ENCODE measurements around the gene AMFR.

Gene AMFR

GRCh38 chr16:56450275-56450985 lies 25.1 kb upstream of the AMFR start (continued):
- no peak for TF ChIP-seq ZFP41 (tag by site-specific recombination; IDR thresholded peaks at IDR 0.05; ENCODE audit: borderline replicate concordance)
- TF ChIP-seq, protein P1, sequence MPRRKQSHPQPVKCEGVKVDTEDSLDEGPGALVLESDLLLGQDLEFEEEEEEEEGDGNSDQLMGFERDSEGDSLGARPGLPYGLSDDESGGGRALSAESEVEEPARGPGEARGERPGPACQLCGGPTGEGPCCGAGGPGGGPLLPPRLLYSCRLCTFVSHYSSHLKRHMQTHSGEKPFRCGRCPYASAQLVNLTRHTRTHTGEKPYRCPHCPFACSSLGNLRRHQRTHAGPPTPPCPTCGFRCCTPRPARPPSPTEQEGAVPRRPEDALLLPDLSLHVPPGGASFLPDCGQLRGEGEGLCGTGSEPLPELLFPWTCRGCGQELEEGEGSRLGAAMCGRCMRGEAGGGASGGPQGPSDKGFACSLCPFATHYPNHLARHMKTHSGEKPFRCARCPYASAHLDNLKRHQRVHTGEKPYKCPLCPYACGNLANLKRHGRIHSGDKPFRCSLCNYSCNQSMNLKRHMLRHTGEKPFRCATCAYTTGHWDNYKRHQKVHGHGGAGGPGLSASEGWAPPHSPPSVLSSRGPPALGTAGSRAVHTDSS (tag by site-specific recombination; IDR thresholded peaks at IDR 0.05) = 0 out of 2 replicates have a peak, but pooled peaks have one; percentile 28
- no peak for TF ChIP-seq ZSCAN18 (tag by site-specific recombination; IDR thresholded peaks at IDR 0.05)
- TF ChIP-seq, protein P2, sequence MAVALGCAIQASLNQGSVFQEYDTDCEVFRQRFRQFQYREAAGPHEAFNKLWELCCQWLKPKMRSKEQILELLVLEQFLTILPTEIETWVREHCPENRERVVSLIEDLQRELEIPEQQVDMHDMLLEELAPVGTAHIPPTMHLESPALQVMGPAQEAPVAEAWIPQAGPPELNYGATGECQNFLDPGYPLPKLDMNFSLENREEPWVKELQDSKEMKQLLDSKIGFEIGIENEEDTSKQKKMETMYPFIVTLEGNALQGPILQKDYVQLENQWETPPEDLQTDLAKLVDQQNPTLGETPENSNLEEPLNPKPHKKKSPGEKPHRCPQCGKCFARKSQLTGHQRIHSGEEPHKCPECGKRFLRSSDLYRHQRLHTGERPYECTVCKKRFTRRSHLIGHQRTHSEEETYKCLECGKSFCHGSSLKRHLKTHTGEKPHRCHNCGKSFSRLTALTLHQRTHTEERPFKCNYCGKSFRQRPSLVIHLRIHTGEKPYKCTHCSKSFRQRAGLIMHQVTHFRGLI (tag by site-specific recombination; IDR thresholded peaks at IDR 0.05) = peak; percentile 95
- TF ChIP-seq TCF7L2 (IDR thresholded peaks at IDR 0.05; ENCODE audit: borderline replicate concordance, low read depth, low read length) = no peak
- no peak for TF ChIP-seq SCRT2 (tag by site-specific recombination; IDR thresholded peaks at IDR 0.05)
- TF ChIP-seq ZNF560 (tag by site-specific recombination; IDR thresholded peaks at IDR 0.05; ENCODE audit: borderline replicate concordance) = no peak

- ChIA-PET CTCF (no interaction called here), POLR2A (no interaction called here)
- peaks cover 23 to 49% of the 10 kb centered on the region in 2 experiments; a peak in 2 of 3 replicates for H3K36me3 ChIP-seq (ENCODE audit: control insufficient read depth in 2 of 2, insufficient read depth in 1 of 2, low read length in 2 of 2)
- TF ChIP-seq ZNF549 (tag by site-specific recombination; IDR thresholded peaks at IDR 0.05) = no peak
- TF ChIP-seq ZSCAN5A (tag by site-specific recombination; IDR thresholded peaks at IDR 0.05) = no peak
- TF ChIP-seq, protein P3, sequence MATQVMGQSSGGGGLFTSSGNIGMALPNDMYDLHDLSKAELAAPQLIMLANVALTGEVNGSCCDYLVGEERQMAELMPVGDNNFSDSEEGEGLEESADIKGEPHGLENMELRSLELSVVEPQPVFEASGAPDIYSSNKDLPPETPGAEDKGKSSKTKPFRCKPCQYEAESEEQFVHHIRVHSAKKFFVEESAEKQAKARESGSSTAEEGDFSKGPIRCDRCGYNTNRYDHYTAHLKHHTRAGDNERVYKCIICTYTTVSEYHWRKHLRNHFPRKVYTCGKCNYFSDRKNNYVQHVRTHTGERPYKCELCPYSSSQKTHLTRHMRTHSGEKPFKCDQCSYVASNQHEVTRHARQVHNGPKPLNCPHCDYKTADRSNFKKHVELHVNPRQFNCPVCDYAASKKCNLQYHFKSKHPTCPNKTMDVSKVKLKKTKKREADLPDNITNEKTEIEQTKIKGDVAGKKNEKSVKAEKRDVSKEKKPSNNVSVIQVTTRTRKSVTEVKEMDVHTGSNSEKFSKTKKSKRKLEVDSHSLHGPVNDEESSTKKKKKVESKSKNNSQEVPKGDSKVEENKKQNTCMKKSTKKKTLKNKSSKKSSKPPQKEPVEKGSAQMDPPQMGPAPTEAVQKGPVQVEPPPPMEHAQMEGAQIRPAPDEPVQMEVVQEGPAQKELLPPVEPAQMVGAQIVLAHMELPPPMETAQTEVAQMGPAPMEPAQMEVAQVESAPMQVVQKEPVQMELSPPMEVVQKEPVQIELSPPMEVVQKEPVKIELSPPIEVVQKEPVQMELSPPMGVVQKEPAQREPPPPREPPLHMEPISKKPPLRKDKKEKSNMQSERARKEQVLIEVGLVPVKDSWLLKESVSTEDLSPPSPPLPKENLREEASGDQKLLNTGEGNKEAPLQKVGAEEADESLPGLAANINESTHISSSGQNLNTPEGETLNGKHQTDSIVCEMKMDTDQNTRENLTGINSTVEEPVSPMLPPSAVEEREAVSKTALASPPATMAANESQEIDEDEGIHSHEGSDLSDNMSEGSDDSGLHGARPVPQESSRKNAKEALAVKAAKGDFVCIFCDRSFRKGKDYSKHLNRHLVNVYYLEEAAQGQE (tag by site-specific recombination; IDR thresholded peaks at IDR 0.05) = no peak
- TF ChIP-seq MYNN (tag by site-specific recombination; IDR thresholded peaks at IDR 0.05; ENCODE audit: borderline replicate concordance) = no peak
- TF ChIP-seq SP3 (tag by site-specific recombination; IDR thresholded peaks at IDR 0.05) = no peak
- no peak for TF ChIP-seq ZNF548 (tag by site-specific recombination; IDR thresholded peaks at IDR 0.05)
- TF ChIP-seq ZNF214 (tag by site-specific recombination; IDR thresholded peaks at IDR 0.05; ENCODE audit: borderline replicate concordance) = no peak
- TF ChIP-seq YY1 (tag by site-specific recombination; IDR thresholded peaks at IDR 0.05) = no peak
- no peak for TF ChIP-seq ZBTB11 (tag by site-specific recombination; conservative IDR thresholded peaks at IDR 0.05; ENCODE audit: low read depth)
- TF ChIP-seq ZFP41 (tag by site-specific recombination; IDR thresholded peaks at IDR 0.05; ENCODE audit: borderline replicate concordance) = no peak
- TF ChIP-seq BCL11A (tag by site-specific recombination; IDR thresholded peaks at IDR 0.05; ENCODE audit: low read depth) = no peak
- no peak for TF ChIP-seq ZNF114 (tag by site-specific recombination; IDR thresholded peaks at IDR 0.05)
- no peak for TF ChIP-seq ZNF23 (tag by site-specific recombination; IDR thresholded peaks at IDR 0.05; ENCODE audit: borderline replicate concordance)
- no peak for TF ChIP-seq ZNF37A (tag by site-specific recombination; IDR thresholded peaks at IDR 0.05)
These were observed 22.7 kb upstream of the AMFR start for GRCh38 chr16:56448005-56448404.

More at GRCh38 chr16:56448005-56448404, 22.7 kb upstream of the AMFR start:
- Histone ChIP-seq H3K9me3 (ENCODE audit: control insufficient read depth, insufficient read depth, low read depth, low read length) (no peaks in the 10 kb centered on the region), H3K27ac (ENCODE audit: extremely low read depth, low read depth, low read length) (no peak overlapping the region), H3K4me1 (ENCODE audit: control insufficient read depth, insufficient read depth, low read length) (peaks cover 5% of the 10 kb centered on the region; the same call in 1 of the 2 replicates), H3K4me3 (ENCODE audit: low read depth, low read length) (no peak overlapping the region)
